H1 (cell line): ENCODE measurements around the gene CLIC2. TPM values are rescaled to one million over a fixed set of nuclear protein-coding genes. Genes with fewer than 3 reads are reported as not detected.

Experiments
- ATF3 ChIP-seq: IDR thresholded peaks from 2 replicates; pipeline ENCODE4 v1.6.1; 2011; ENCODE audit warnings: low read depth, mild to moderate bottlenecking, low read length; ENCODE audit not compliant: insufficient read depth
- JUN ChIP-seq: IDR thresholded peaks from 2 replicates; pipeline ENCODE4 v1.6.1; 2011; ENCODE audit warnings: low read depth, mild to moderate bottlenecking, improper control_type of control experiment, low read length
- RNF2 ChIP-seq: fragments of 200-900, 300-1000 bp; sonication (generic); IDR thresholded peaks from 2 replicates; pipeline ENCODE4 v1.7.1; 2016; ENCODE audit warnings: borderline replicate concordance, low read depth, mild to moderate bottlenecking, antibody characterized with exemption, low read length; ENCODE audit not compliant: poor library complexity, severe bottlenecking; ENCODE audit errors: missing control alignments
- SP2 ChIP-seq: IDR thresholded peaks from 2 replicates; pipeline ENCODE4 v1.6.1; 2012; ENCODE audit warnings: mild to moderate bottlenecking, low read length, inconsistent platforms
- TBP ChIP-seq: IDR thresholded peaks from 2 replicates; pipeline ENCODE4 v1.6.1; 2011; ENCODE audit warnings: low read depth, low read length, improper control_type of control experiment
- polyA plus RNA-seq, 7 experiments: library from polyadenylated mRNA; depleted of rRNA in 3 of 7; stranded (reverse) in 5 of 7; unstranded in 2 of 7; fragments of >200 nt in 5 of 7; fragments of 200-250 nt in 2 of 7; gene quantifications; 1 replicate in 5 of 7; 2 replicates in 1 of 7; 4 replicates in 1 of 7; pipeline versions ENCODE4 v1.2.1 to v1.2.3, GENCODE V29; 2011 to 2013; ENCODE audit warnings: missing spikeins in 2 of 7, mixed read lengths in 2 of 7
- total RNA-seq: library from RNA; stranded (reverse); fragmentation: NEBNext Ultra II Directional; extraction: Animal tissue kit (Norgen Biotek cat#: 25700); gene quantifications from 2 replicates; pipeline ENCODE4 v1.2.1, GENCODE V29; 2021

CLIC2 gene
- total and polyA plus RNA-seq, 2 of the 8 experiments (the other 6 are each of a cell fraction or from before 2014, with no cell fraction given): 0.08 to 0.61 TPM

GRCh38 chrX:155330992-155331391, 3.4 kb downstream of the CLIC2 start (continued):
- TF ChIP-seq ATF3 (no peak), JUN (no peak), SP2 (no peak), RNF2 (no peak), TBP (no peak)
- TF ChIP-seq, all 59 proteins: peak for 0
